ENCODE measurements around the gene UBE2J2. TPM values are rescaled to one million over a fixed set of nuclear protein-coding genes. Genes with fewer than 3 reads are reported as not detected.

The UBE2J2 gene
- total and polyA plus RNA-seq, 4 donors: 36.0 to 57.4 (median 47.1) TPM

DNA sequence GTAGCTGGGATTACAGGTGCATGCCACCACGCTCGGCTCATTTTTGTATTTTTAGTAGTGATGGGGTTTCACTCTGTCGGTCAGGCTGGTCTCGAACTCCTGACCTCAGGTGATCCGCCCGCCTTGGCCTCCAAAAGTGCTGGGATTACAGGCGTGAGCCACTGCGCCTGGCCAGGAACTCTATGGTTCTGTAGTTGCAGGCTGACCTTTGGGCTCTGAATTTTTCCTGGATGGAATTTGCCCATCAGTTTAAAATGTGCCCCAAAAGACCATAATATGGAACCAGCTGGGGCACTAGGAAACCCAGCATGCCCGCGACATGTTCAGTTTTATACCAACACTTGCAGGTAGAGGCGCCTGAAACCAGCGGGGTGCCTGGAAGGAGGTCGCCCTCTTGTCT lies 5.0 kb upstream of the UBE2J2 start:
- DNase-seq: no peak
- TF ChIP-seq, protein P1, sequence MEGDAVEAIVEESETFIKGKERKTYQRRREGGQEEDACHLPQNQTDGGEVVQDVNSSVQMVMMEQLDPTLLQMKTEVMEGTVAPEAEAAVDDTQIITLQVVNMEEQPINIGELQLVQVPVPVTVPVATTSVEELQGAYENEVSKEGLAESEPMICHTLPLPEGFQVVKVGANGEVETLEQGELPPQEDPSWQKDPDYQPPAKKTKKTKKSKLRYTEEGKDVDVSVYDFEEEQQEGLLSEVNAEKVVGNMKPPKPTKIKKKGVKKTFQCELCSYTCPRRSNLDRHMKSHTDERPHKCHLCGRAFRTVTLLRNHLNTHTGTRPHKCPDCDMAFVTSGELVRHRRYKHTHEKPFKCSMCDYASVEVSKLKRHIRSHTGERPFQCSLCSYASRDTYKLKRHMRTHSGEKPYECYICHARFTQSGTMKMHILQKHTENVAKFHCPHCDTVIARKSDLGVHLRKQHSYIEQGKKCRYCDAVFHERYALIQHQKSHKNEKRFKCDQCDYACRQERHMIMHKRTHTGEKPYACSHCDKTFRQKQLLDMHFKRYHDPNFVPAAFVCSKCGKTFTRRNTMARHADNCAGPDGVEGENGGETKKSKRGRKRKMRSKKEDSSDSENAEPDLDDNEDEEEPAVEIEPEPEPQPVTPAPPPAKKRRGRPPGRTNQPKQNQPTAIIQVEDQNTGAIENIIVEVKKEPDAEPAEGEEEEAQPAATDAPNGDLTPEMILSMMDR (IDR thresholded peaks at IDR 0.05; ENCODE audit: control extremely low read depth, extremely low read depth): no peak
- H3K9me3 ChIP-seq (ENCODE audit: control insufficient read depth in 4 of 4, insufficient read depth in 3 of 4, low read length in 3 of 4): peaks cover 0 to 2% (median 0%) of the 10 kb centered on the region in 4 donors

DNA sequence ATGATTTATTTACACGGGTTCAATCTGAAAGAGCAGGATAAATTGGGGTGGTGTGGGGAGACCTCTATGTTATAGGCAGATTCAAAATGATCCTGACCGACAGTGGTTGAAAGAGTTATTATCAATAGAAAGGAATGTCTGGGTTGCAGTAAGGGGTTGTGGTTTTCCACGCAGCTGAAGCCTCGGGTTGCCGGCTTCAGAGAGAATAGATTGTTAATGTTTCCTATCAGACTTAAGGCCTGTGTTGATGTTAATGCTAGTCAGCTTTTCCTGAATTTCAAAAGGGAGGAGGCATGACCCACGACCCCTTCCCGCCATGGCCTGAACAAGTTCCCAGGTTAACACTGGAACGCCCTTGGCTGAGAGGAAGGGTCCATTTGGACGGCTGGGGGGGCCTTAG lies 2.2 kb upstream of the UBE2J2 start:
- DNase-seq: no peak

More for the DNA sequence above, 5.0 kb upstream of the UBE2J2 start:
- Histone ChIP-seq H3K27me3 (ENCODE audit: control insufficient read depth in 3 of 3, insufficient read depth in 3 of 3, low read length in 2 of 3) (no peaks in the 10 kb centered on the region), H3K36me3 (ENCODE audit: control insufficient read depth in 4 of 4, insufficient read depth in 4 of 4, low read length in 4 of 4) (no peaks in the 10 kb centered on the region), H3K4me1 (ENCODE audit: control insufficient read depth in 5 of 5, insufficient read depth in 5 of 5, low read length in 5 of 5) (peaks cover 0 to 7% (median 0%) of the 10 kb centered on the region in 5 donors), H3K27ac (ENCODE audit: low read depth in 1 of 2, low read length in 1 of 2) (no peak overlapping the region), H3K9ac (ENCODE audit: insufficient read depth in 1 of 2, low read length in 2 of 2) (no peak overlapping the region), H3K4me3 (no peak overlapping the region)
- no peak for ATAC-seq (ENCODE audit: insufficient read depth, low FRiP score)
- WGBS, 2 donors: 93 to 98% methylated on average over 13 of the region's 13 CpGs

DNA sequence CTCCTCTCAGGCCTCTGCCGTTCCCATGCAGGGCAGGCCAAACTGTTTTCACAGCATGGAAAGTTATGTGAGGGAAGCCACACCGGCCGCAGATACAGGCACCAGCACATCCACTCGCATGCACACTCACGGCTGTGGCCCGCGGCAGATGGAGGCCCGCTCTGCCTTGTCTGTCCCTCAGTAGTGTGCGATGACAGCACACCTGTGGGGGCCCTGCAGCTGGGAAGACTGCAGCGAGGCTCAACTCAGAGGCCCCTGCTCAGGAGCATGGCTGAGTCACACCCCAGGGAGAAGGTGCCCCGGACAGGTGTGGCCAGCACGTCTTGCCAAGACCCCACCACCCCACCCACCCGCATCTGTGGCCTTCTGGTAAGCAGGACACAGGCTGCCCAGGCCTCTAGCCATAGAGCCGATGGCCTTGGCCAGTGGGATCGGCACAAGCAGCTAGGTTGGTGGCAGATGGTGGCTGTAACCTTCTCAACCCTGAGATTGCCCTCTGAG lies 1.3 kb upstream of the UBE2J2 start:
- H3K9ac ChIP-seq (ENCODE audit: insufficient read depth in 1 of 2, low read length in 2 of 2): no peak overlapping the region
- no peaks in the 10 kb centered on the region for H3K9me3 ChIP-seq (ENCODE audit: control insufficient read depth in 4 of 4, insufficient read depth in 3 of 4, low read length in 3 of 4)
- no peak overlapping the region for H3K27ac ChIP-seq (ENCODE audit: low read depth in 1 of 2, low read length in 1 of 2)
- no peak for DNase-seq
- no peak for ATAC-seq (ENCODE audit: insufficient read depth, low FRiP score)
- H3K4me1 ChIP-seq (ENCODE audit: control insufficient read depth in 5 of 5, insufficient read depth in 5 of 5, low read length in 5 of 5): peaks cover 11 to 31% (median 17%) of the 10 kb centered on the region in 5 donors
- H3K27me3 ChIP-seq (ENCODE audit: control insufficient read depth in 3 of 3, insufficient read depth in 3 of 3, low read length in 2 of 3): no peaks in the 10 kb centered on the region
- no peak overlapping the region for H3K4me3 ChIP-seq
- WGBS, 2 donors: 94 to 97% methylated on average over 14 to 15 of the region's 15 CpGs
- TF ChIP-seq, protein P1 (IDR thresholded peaks at IDR 0.05; ENCODE audit: control extremely low read depth, extremely low read depth): no peak
- peaks cover 0 to 5% (median under 1%) of the 10 kb centered on the region in 4 donors for H3K36me3 ChIP-seq (ENCODE audit: control insufficient read depth in 4 of 4, insufficient read depth in 4 of 4, low read length in 4 of 4)

More for the DNA sequence above, 2.2 kb upstream of the UBE2J2 start:
- H3K27ac ChIP-seq (ENCODE audit: low read depth in 1 of 2, low read length in 1 of 2): no peak overlapping the region
- peaks cover 8 to 26% (median 17%) of the 10 kb centered on the region in 5 donors for H3K4me1 ChIP-seq (ENCODE audit: control insufficient read depth in 5 of 5, insufficient read depth in 5 of 5, low read length in 5 of 5)
- no peaks in the 10 kb centered on the region for H3K27me3 ChIP-seq (ENCODE audit: control insufficient read depth in 3 of 3, insufficient read depth in 3 of 3, low read length in 2 of 3)
- H3K9ac ChIP-seq (ENCODE audit: insufficient read depth in 1 of 2, low read length in 2 of 2): no peak overlapping the region
- 79 to 87% methylated on average over 9 of the region's 9 CpGs for WGBS, 2 donors
- peaks cover 0 to 5% (median under 1%) of the 10 kb centered on the region in 4 donors for H3K36me3 ChIP-seq (ENCODE audit: control insufficient read depth in 4 of 4, insufficient read depth in 4 of 4, low read length in 4 of 4)
- TF ChIP-seq, protein P1 (IDR thresholded peaks at IDR 0.05; ENCODE audit: control extremely low read depth, extremely low read depth): no peak
- H3K9me3 ChIP-seq (ENCODE audit: control insufficient read depth in 4 of 4, insufficient read depth in 3 of 4, low read length in 3 of 4): no peaks in the 10 kb centered on the region
- ATAC-seq (ENCODE audit: insufficient read depth, low FRiP score): no peak
- no peak overlapping the region for H3K4me3 ChIP-seq
